ENCODE measurements around the gene HIVEP3. TPM values are rescaled to one million over a fixed set of nuclear protein-coding genes. Genes with fewer than 3 reads are reported as not detected.

HIVEP3 gene
- total and polyA plus RNA-seq, 2 experiments from 2014 or later: 0.57 to 5.9 TPM

GRCh38 chr1:41874151-41874719 lies 44.5 kb downstream of the HIVEP3 start:
- WGBS (ENCODE audit: low lambda C conversion rate, missing lambda C conversion rate): 42% methylated on average over 6 of the region's 6 CpGs
- no peaks in the 10 kb centered on the region for H3K36me3 ChIP-seq (replicated peaks; ENCODE audit: insufficient read depth, low read depth)

GRCh38 chr1:41872074-41872473 lies 46.6 kb downstream of the HIVEP3 start:
- Histone ChIP-seq H4K20me1 (ENCODE audit: insufficient read depth, poor library complexity, severe bottlenecking) (no peaks in the 10 kb centered on the region), H2AFZ (no peak overlapping the region), H3K27me3 (peaks cover 5% of the 10 kb centered on the region), H3K4me1 (ENCODE audit: insufficient read depth) (no peaks in the 10 kb centered on the region), H3K4me2 (no peak overlapping the region), H3K27ac (no peak overlapping the region), H3K36me3 (replicated peaks; ENCODE audit: insufficient read depth, low read depth) (no peaks in the 10 kb centered on the region), H3K79me2 (no peaks in the 10 kb centered on the region), H3K9me2 (replicated peaks; ENCODE audit: insufficient read depth) (no peaks in the 10 kb centered on the region), H3K4me3 (no peak overlapping the region), H3K9me3 (ENCODE audit: low read depth) (no peaks in the 10 kb centered on the region)
- DNase-seq (ENCODE audit: low spot score): no peak
- 95% methylated on average over 4 of the region's 4 CpGs for WGBS (ENCODE audit: low lambda C conversion rate, missing lambda C conversion rate)
- TF ChIP-seq EZH2phosphoT487 (IDR thresholded peaks at IDR 0.05; ENCODE audit: low read depth, severe bottlenecking, unreplicated experiment) (no peak), EZH2 (IDR thresholded peaks at IDR 0.05; ENCODE audit: borderline replicate concordance) (no peak), CTCF (IDR thresholded peaks at IDR 0.05; ENCODE audit: poor library complexity) (no peak)

More at GRCh38 chr1:41874151-41874719, 44.5 kb downstream of the HIVEP3 start:
- Histone ChIP-seq H3K4me1 (ENCODE audit: insufficient read depth) (no peaks in the 10 kb centered on the region), H3K9me3 (ENCODE audit: low read depth) (no peaks in the 10 kb centered on the region), H3K27me3 (peaks cover 5% of the 10 kb centered on the region), H2AFZ (no peak overlapping the region), H3K79me2 (no peaks in the 10 kb centered on the region), H4K20me1 (ENCODE audit: insufficient read depth, poor library complexity, severe bottlenecking) (no peaks in the 10 kb centered on the region), H3K4me3 (no peak overlapping the region), H3K27ac (no peak overlapping the region), H3K4me2 (no peak overlapping the region), H3K9me2 (replicated peaks; ENCODE audit: insufficient read depth) (no peaks in the 10 kb centered on the region)
- TF ChIP-seq EZH2 (IDR thresholded peaks at IDR 0.05; ENCODE audit: borderline replicate concordance) (no peak), CTCF (IDR thresholded peaks at IDR 0.05; ENCODE audit: poor library complexity) (no peak), EZH2phosphoT487 (IDR thresholded peaks at IDR 0.05; ENCODE audit: low read depth, severe bottlenecking, unreplicated experiment) (no peak)
- no peak for DNase-seq (ENCODE audit: low spot score)

DNA sequence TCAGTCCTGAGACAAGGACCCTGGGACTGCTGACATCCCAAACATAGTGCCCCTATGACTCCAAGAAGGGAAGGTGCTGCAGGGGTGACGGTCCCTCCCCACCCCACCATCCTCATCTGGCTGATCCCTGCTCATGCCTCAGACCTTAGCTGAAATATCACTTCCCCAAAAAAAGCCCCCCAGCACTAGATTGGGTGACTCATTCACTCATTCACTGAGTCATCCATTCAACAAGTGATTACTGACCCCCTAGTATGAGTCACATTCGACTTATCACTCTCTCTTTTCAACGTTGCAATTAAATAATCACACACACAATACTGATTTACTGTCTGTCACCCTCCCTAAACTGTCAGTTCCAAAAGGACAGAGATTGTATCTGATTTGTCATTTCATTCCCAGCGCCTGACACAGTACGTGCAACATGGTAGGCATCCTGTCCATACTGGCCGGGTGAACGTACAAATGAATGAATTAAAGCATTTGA lies 48.6 kb downstream of the HIVEP3 start:
- WGBS (ENCODE audit: low lambda C conversion rate, missing lambda C conversion rate): 51% methylated on average over 7 of the region's 7 CpGs
- no peak overlapping the region for H3K27ac ChIP-seq
- no peak for DNase-seq (ENCODE audit: low spot score)
- no peaks in the 10 kb centered on the region for H3K4me1 ChIP-seq (ENCODE audit: insufficient read depth)
- no peak overlapping the region for H3K4me3 ChIP-seq
- no peak for TF ChIP-seq EZH2 (IDR thresholded peaks at IDR 0.05; ENCODE audit: borderline replicate concordance)
- no peak for TF ChIP-seq CTCF (IDR thresholded peaks at IDR 0.05; ENCODE audit: poor library complexity)
- no peak for TF ChIP-seq EZH2phosphoT487 (IDR thresholded peaks at IDR 0.05; ENCODE audit: low read depth, severe bottlenecking, unreplicated experiment)
- H3K9me2 ChIP-seq (replicated peaks; ENCODE audit: insufficient read depth): no peaks in the 10 kb centered on the region
- peaks cover 5% of the 10 kb centered on the region for H3K27me3 ChIP-seq
- no peak overlapping the region for H2AFZ ChIP-seq
- no peak overlapping the region for H3K4me2 ChIP-seq
- H4K20me1 ChIP-seq (ENCODE audit: insufficient read depth, poor library complexity, severe bottlenecking): no peaks in the 10 kb centered on the region
- H3K79me2 ChIP-seq: no peaks in the 10 kb centered on the region
- H3K9me3 ChIP-seq (ENCODE audit: low read depth): no peaks in the 10 kb centered on the region
- no peaks in the 10 kb centered on the region for H3K36me3 ChIP-seq (replicated peaks; ENCODE audit: insufficient read depth, low read depth)
